NCI-H1694 (cell line): ENCODE results near the gene RAB8B.
"Not testable (repeated sequence)": the region's sequence is repeated elsewhere in the genome, so short reads cannot be mapped to it uniquely, and the experiment has no call there.

ENCODE experiments used
- DNase-seq: peaks from one replicate; lab custom pipeline; 2025; lab: John Stamatoyannopoulos, UW

Gene RAB8B

DNA sequence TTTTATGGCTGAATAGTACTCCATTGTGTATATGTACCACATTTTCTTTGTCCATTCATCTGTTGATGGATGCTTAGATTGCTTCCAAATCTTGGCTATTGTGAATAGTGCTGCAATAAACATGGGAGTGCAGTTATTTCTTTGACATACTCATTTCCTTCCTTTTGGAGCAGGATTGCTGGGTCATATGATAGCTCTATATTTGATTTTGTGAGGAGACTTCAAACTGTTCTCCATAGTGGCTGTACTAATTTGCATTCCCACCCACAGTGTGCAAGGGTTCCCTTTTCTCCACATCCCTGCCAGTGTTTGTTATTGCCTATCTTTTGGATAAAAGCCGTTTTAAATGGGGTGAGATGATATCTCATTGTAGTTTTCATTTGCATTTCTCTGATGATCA lies 47.7 kb downstream of the RAB8B start:
- not testable (repeated sequence) for DNase-seq

GRCh38 chr15:63238171-63238570 lies 48.8 kb downstream of the RAB8B start:
- no peak for DNase-seq

- no peak for DNase-seq
Measured at GRCh38 chr15:63238796-63239195, 49.4 kb downstream of the RAB8B start.

- DNase-seq, result no peak
Measured at GRCh38 chr15:63240109-63240508, 50.7 kb downstream of the RAB8B start.

GRCh38 chr15:63241316-63241715 lies 51.9 kb downstream of the RAB8B start:
- no peak for DNase-seq

GRCh38 chr15:63243101-63243500 lies 53.7 kb downstream of the RAB8B start:
- no peak for DNase-seq

GRCh38 chr15:63243776-63244175 lies 54.4 kb downstream of the RAB8B start:
- no peak for DNase-seq

- DNase-seq, result no peak
Measured at GRCh38 chr15:63244399-63244798, 55.0 kb downstream of the RAB8B start.

GRCh38 chr15:63244976-63245645 lies 55.7 kb downstream of the RAB8B start:
- no peak for DNase-seq

DNA sequence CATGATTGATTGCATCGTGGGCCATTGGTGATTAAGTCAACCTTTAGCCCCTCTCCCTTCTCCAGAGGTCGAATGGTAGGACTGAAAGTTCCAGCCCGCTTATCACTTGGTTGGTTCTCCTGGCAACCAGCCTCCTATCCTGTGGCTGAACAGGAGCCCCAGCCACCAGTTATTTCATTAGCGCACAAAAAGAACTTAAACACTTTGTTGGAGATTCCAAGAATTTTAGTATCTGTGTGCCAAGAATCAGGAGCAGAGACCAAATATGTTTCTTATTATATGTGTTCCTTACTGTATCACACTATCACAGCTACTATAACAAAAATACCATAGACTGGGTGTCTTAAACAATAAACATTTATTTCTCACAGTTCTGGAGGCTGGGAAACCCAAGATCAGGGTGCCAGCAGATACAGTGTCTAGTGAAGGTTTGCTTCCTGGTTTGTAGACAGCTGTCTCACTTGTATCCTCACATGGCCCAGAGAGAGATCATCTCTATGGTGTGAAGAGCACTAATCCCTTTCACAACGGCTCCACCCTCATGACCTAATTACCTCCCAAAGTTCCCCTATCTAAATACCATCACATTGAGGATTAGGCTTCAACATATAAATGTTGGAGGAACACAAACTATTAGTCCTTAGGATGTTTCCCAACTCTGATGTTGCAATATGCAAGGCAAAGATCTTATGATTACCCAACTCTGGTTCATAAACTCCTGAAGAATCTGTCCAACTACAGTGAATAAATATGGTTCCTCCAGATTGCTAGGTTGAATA lies 57.5 kb downstream of the RAB8B start:
- no peak for DNase-seq

GRCh38 chr15:63250312-63250965 lies 61.0 kb downstream of the RAB8B start:
- no peak for DNase-seq

DNA sequence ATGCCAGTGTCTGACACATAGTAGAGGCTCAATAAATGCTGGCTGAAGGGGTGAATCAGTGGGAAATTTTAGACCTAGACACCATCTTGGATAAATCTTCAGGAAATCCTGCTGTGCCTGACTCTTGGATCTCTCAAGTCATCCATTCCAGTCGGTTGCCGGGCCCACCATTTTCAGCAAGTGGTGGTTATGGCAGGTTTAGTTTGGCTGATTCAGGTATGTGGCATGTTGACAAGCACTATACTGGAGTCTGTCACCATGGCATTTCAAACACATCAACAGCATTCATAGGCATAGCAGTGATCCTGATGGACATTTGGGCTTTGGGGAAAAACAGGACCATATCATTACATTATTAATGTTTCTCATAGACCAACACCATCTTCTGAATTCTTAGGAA lies 62.3 kb downstream of the RAB8B start:
- no peak for DNase-seq

GRCh38 chr15:63252292-63252691 lies 62.9 kb downstream of the RAB8B start:
- DNase-seq, result no peak

- no peak for DNase-seq
Measured at GRCh38 chr15:63254991-63255390, 65.6 kb downstream of the RAB8B start.

- no peak for DNase-seq
Measured at GRCh38 chr15:63255489-63255990, 66.1 kb downstream of the RAB8B start.

GRCh38 chr15:63256433-63257274 lies 67.2 kb downstream of the RAB8B start:
- no peak for DNase-seq

DNA sequence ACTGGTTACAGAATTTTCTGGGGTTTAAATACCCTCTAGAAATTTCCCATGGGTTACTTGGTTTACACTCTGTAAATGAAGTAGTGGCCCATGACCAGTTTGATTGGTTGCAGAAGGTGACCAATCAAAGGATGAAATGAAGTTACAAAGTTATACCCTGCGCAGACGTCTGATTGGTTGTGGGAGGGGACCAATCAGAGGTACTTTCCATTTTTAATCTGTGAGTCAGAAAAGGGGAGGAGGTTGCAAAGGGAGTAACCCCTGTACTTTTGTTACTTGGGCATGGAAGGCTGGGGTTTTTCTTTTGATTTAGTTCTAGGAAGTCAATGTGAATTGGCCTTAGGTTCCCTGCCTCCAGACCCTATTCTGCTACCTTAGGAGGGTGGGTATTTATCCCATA lies 69.3 kb downstream of the RAB8B start:
- no peak for DNase-seq

GRCh38 chr15:63260791-63261190 lies 71.4 kb downstream of the RAB8B start:
- DNase-seq, result no peak

- no peak for DNase-seq
Measured at GRCh38 chr15:63261311-63261710, 71.9 kb downstream of the RAB8B start.

- DNase-seq, result no peak
Measured at GRCh38 chr15:63263519-63263918, 74.1 kb downstream of the RAB8B start.

DNA sequence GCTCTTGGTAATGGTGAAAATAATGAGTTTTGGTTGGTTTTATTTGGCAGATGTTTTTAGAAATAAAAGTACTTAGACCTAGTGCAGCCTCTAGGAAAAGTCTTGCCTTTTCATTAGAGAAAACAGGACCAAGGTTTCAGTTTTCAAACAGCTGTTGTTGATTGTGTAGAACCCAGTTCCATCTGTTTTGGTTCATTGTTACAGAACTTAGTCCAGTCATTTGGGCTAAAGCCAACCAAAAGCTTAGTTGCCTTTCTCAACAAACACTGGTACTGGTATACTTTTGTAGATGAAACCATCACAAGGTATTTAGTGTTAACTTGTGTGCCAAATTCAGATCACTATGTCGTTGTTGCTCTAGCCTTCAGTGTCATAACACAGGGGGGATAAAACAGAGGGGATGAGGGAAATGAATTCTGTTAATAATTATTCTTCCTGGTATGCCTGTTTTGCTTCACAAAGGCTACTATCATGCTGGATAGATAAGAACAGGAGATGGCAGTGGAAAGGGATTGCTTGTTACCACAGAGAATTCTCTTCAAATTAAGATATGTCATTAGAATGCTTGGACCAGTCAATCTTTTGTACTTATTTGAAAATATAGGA lies 75.4 kb downstream of the RAB8B start:
- DNase-seq, result peak; percentile 88

- no peak for DNase-seq
Measured at GRCh38 chr15:63274427-63274826, 85.0 kb downstream of the RAB8B start.
